ENCODE measurements around the gene CDH12.
"Not testable (repeated sequence)": the region's sequence is repeated elsewhere in the genome, so short reads cannot be mapped to it uniquely, and the experiment has no call there.

CDH12 gene

GRCh38 chr5:22316294-22316693 is 536.9 kb downstream of the CDH12 start:
- no peak for DNase-seq (ENCODE audit: low read depth)
- TF ChIP-seq, protein P1, sequence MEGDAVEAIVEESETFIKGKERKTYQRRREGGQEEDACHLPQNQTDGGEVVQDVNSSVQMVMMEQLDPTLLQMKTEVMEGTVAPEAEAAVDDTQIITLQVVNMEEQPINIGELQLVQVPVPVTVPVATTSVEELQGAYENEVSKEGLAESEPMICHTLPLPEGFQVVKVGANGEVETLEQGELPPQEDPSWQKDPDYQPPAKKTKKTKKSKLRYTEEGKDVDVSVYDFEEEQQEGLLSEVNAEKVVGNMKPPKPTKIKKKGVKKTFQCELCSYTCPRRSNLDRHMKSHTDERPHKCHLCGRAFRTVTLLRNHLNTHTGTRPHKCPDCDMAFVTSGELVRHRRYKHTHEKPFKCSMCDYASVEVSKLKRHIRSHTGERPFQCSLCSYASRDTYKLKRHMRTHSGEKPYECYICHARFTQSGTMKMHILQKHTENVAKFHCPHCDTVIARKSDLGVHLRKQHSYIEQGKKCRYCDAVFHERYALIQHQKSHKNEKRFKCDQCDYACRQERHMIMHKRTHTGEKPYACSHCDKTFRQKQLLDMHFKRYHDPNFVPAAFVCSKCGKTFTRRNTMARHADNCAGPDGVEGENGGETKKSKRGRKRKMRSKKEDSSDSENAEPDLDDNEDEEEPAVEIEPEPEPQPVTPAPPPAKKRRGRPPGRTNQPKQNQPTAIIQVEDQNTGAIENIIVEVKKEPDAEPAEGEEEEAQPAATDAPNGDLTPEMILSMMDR (conservative IDR thresholded peaks at IDR 0.05; ENCODE audit: control insufficient read depth, insufficient read depth, low read depth, low read length), result no peak
- no peak overlapping the region for H3K4me3 ChIP-seq (ENCODE audit: control insufficient read depth, low read depth, low read length)

- DNase-seq (ENCODE audit: low read depth); H3K4me3 ChIP-seq (ENCODE audit: control insufficient read depth, low read depth, low read length): not testable (repeated sequence)
These were observed 538.1 kb downstream of the CDH12 start for GRCh38 chr5:22315052-22315451.

GRCh38 chr5:22314548-22314947 is 538.6 kb downstream of the CDH12 start:
- TF ChIP-seq, protein P1 (conservative IDR thresholded peaks at IDR 0.05; ENCODE audit: control insufficient read depth, insufficient read depth, low read depth, low read length), result no peak
- no peak overlapping the region for H3K4me3 ChIP-seq (ENCODE audit: control insufficient read depth, low read depth, low read length)
- no peak for DNase-seq (ENCODE audit: low read depth)

DNA sequence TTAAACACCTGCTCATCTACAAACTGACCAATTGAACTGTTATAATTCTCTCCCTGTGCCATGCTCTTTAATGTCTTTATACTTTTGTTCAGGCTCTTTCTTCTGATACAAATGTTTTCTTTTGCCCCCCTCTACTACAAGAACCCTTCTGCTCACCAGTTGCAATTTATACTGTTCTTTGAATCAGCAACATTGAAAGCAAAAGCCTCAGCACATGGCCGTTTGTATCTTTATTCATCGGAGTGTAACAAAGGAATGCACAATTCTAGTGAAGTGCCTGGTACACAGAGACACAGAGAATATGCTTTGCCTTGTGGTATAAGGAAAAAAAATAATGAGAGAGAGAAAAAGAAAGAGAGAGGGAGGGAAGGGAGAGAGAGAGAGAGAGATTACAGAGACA is 547.1 kb downstream of the CDH12 start:
- DNase-seq (ENCODE audit: low read depth), result no peak
- H3K4me3 ChIP-seq (ENCODE audit: control insufficient read depth, low read depth, low read length), result no peak overlapping the region
- TF ChIP-seq, protein P1 (conservative IDR thresholded peaks at IDR 0.05; ENCODE audit: control insufficient read depth, insufficient read depth, low read depth, low read length), result no peak

- DNase-seq (ENCODE audit: low read depth), result no peak
- TF ChIP-seq, protein P1 (conservative IDR thresholded peaks at IDR 0.05; ENCODE audit: control insufficient read depth, insufficient read depth, low read depth, low read length), result no peak
- H3K4me3 ChIP-seq (ENCODE audit: control insufficient read depth, low read depth, low read length), result no peak overlapping the region
These were observed 557.3 kb downstream of the CDH12 start for GRCh38 chr5:22295832-22296231.

- H3K4me3 ChIP-seq (ENCODE audit: control insufficient read depth, low read depth, low read length), result no peak overlapping the region
- TF ChIP-seq, protein P1 (conservative IDR thresholded peaks at IDR 0.05; ENCODE audit: control insufficient read depth, insufficient read depth, low read depth, low read length), result no peak
- no peak for DNase-seq (ENCODE audit: low read depth)
These were observed 560.0 kb downstream of the CDH12 start for GRCh38 chr5:22293147-22293546.

- no peak overlapping the region for H3K4me3 ChIP-seq (ENCODE audit: control insufficient read depth, low read depth, low read length)
- DNase-seq (ENCODE audit: low read depth), result no peak
- TF ChIP-seq, protein P1 (conservative IDR thresholded peaks at IDR 0.05; ENCODE audit: control insufficient read depth, insufficient read depth, low read depth, low read length), result no peak
These were observed 575.0 kb downstream of the CDH12 start for GRCh38 chr5:22278164-22278563.

Measured in fibroblast of mammary gland (primary cell).